Activated CD8-positive, alpha-beta memory T cell treated with anti-CD3 and anti-CD28 coated beads for 1 hour (primary cell): ENCODE measurements around the gene GPSM3.
"Not testable (repeated sequence)": the region's sequence is repeated elsewhere in the genome, so short reads cannot be mapped to it uniquely, and the experiment has no call there.

Experiments
- DNase-seq, 2 donors: peaks; one replicate each; pipeline ENCODE4 v3.0.0-alpha.2; 2020; ENCODE audit warnings: low read depth in 1 of 2; ENCODE audit errors: extremely low read depth in 1 of 2

GPSM3 gene

GRCh38 chr6:32152769-32153563 is 39.5 kb downstream of the GPSM3 start:
- no peak for DNase-seq

GRCh38 chr6:32151863-32152768 is 40.3 kb downstream of the GPSM3 start, which contains the start of gene PRRT1:
Gene PRRT1, minus strand, starts transcription at chr6:32151939. Its CDS starts 112 bp downstream, at chr6:32151827.
- no peak for DNase-seq

- no peak for DNase-seq
Observed at GRCh38 chr6:32151181-32151862, 41.1 kb downstream of the GPSM3 start.

- no peak for DNase-seq
Observed at GRCh38 chr6:32149932-32150870, 42.2 kb downstream of the GPSM3 start.

- DNase-seq: no peak
Observed at GRCh38 chr6:32149092-32149755, 43.2 kb downstream of the GPSM3 start.

GRCh38 chr6:32148289-32149091 is 44.0 kb downstream of the GPSM3 start:
- peak; percentile 25 to 45 for DNase-seq

- DNase-seq: no peak
Observed at GRCh38 chr6:32147401-32148132, 44.9 kb downstream of the GPSM3 start.

GRCh38 chr6:32146687-32147086 is 45.8 kb downstream of the GPSM3 start:
- DNase-seq: no peak

- no peak for DNase-seq
Observed at GRCh38 chr6:32146287-32146686, 46.2 kb downstream of the GPSM3 start.

- not testable (repeated sequence) for DNase-seq
Observed at GRCh38 chr6:32144238-32144637, 48.2 kb downstream of the GPSM3 start.
